SK-N-SH (cell line): ENCODE results near the gene TSSK6. TPM values are rescaled to one million over a fixed set of nuclear protein-coding genes. Genes with fewer than 3 reads are reported as not detected.

Experiments
- CTCF ChIA-PET: fragments of 300-600, 350-600 bp; formaldehyde crosslinking; extraction: SDS; loops from one replicate; lab custom pipeline; 2021; lab: Yijun Ruan, JAX
- POLR2A ChIA-PET: fragments of 350-600 bp; sonication (Branson Sonifier 250); formaldehyde crosslinking; extraction: SDS; loops from one replicate; lab custom pipeline; 2020; ENCODE audit warnings: antibody characterized with exemption, inconsistent platforms; lab: Yijun Ruan, JAX
- DNase-seq: peaks from one replicate; pipeline ENCODE4 v3.0.0; 2012
- H2AFZ ChIP-seq: fragments of 200-600 bp; sonication (generic); 2 replicates; pipeline ENCODE4 v1.8.1; 2016; ENCODE audit warnings: antibody characterized with exemption, mild to moderate bottlenecking, low read depth
- H3F3A ChIP-seq: fragments of 200-600 bp; sonication (generic); replicated peaks from 2 replicates; pipeline ENCODE3; 2016; ENCODE audit warnings: antibody characterized with exemption, mild to moderate bottlenecking; ENCODE audit not compliant: insufficient read depth
- H3K27ac ChIP-seq, 2 experiments: fragments of 200-500 bp in 1 of 2; fragments of 200-600 bp in 1 of 2; sonication (Bioruptor generic) in 1 of 2; sonication (generic), shearing (Covaris generic) in 1 of 2; 2 replicates each; pipeline versions ENCODE4 v1.5.1 to v1.6.1; 2014 to 2016; ENCODE audit warnings: low read depth in 2 of 2, inconsistent platforms in 1 of 2, low read length in 1 of 2, mild to moderate bottlenecking in 1 of 2, mixed read lengths in 1 of 2
- H3K27me3 ChIP-seq: fragments of 200-600 bp; sonication (generic), shearing (Covaris generic); 2 replicates; pipeline ENCODE4 v1.6.1; 2016; ENCODE audit warnings: mixed run types; ENCODE audit not compliant: insufficient read depth
- H3K36me3 ChIP-seq, 2 experiments: fragments of 200-500 bp in 1 of 2; fragments of 200-600 bp in 1 of 2; sonication (Bioruptor generic) in 1 of 2; sonication (generic) in 1 of 2; replicated peaks in 1 of 2; 2 replicates each; pipeline versions ENCODE3 to v1.5.1; 2014 to 2016; ENCODE audit warnings: low read length in 1 of 2, mild to moderate bottlenecking in 1 of 2; ENCODE audit not compliant: insufficient read depth in 2 of 2, control insufficient read depth in 1 of 2
- H3K4me1 ChIP-seq, 2 experiments: fragments of 200-500 bp in 1 of 2; fragments of 200-600 bp in 1 of 2; sonication (Bioruptor generic) in 1 of 2; sonication (generic), shearing (Covaris generic) in 1 of 2; 2 replicates each; pipeline versions ENCODE4 v1.5.1 to v1.6.1; 2014 to 2016; ENCODE audit warnings: low read depth in 1 of 2, low read length in 1 of 2, mixed run types in 1 of 2; ENCODE audit not compliant: insufficient read depth in 2 of 2, control insufficient read depth in 1 of 2
- H3K4me2 ChIP-seq: fragments of 200-600 bp; sonication (generic), shearing (Covaris generic); 2 replicates; pipeline ENCODE4 v1.6.1; 2017; ENCODE audit warnings: mixed run types
- H3K4me3 ChIP-seq, 2 experiments: fragments of 200-500 bp in 1 of 2; fragments of 200-600 bp in 1 of 2; sonication (Bioruptor generic) in 1 of 2; sonication (generic), shearing (Covaris generic) in 1 of 2; 2 replicates each; pipeline versions ENCODE4 v1.5.1 to v1.8.1; 2014 to 2016; ENCODE audit warnings: low read depth in 2 of 2, inconsistent platforms in 1 of 2, low read length in 1 of 2, mild to moderate bottlenecking in 1 of 2, mixed read lengths in 1 of 2, moderate library complexity in 1 of 2
- H3K79me2 ChIP-seq: fragments of 200-600 bp; sonication (generic); 2 replicates; pipeline ENCODE4 v1.8.1; 2017; ENCODE audit warnings: mild to moderate bottlenecking; ENCODE audit not compliant: insufficient read depth
- H3K9ac ChIP-seq: fragments of 200-600 bp; sonication (generic); 2 replicates; pipeline ENCODE4 v1.6.1; 2017; ENCODE audit warnings: mixed run types
- H3K9me2 ChIP-seq: fragments of 200-600 bp; sonication (generic); 2 replicates; pipeline ENCODE4 v1.6.1; 2017; ENCODE audit warnings: mixed run types
- H3K9me3 ChIP-seq: fragments of 200-600 bp; sonication (generic); 2 replicates; pipeline ENCODE4 v1.6.1; 2017; ENCODE audit warnings: mixed run types, mild to moderate bottlenecking, moderate library complexity
- H4K20me1 ChIP-seq: fragments of 200-600 bp; sonication (generic); 2 replicates; pipeline ENCODE4 v1.6.1; 2017; ENCODE audit warnings: mild to moderate bottlenecking, mixed run types; ENCODE audit not compliant: insufficient read depth
- EP300 ChIP-seq, 2 experiments: IDR thresholded peaks; 2 replicates each; pipeline versions ENCODE4 v1.4.0 to v1.6.1; 2012; ENCODE audit warnings: borderline replicate concordance in 1 of 2, low read depth in 1 of 2, low read length in 1 of 2
- EZH2phosphoT487 ChIP-seq: fragments of 200-600 bp; sonication (generic); IDR thresholded peaks from 2 replicates; pipeline ENCODE4 v1.6.1; 2017; ENCODE audit warnings: low read depth, mixed run types, mild to moderate bottlenecking, antibody characterized with exemption, moderate library complexity, borderline replicate concordance
- FOSL2 ChIP-seq: IDR thresholded peaks from 2 replicates; pipeline ENCODE4 v1.4.0; 2012; ENCODE audit warnings: low read depth, mild to moderate bottlenecking, moderate library complexity, borderline replicate concordance
- JUND ChIP-seq: IDR thresholded peaks from 2 replicates; pipeline ENCODE4 v1.4.0; 2012
- RAD21 ChIP-seq: IDR thresholded peaks from 2 replicates; pipeline ENCODE4 v1.6.1; 2012; ENCODE audit warnings: mild to moderate bottlenecking, low read length
- REST ChIP-seq: IDR thresholded peaks from 2 replicates; pipeline ENCODE4 v1.6.1; 2012; ENCODE audit warnings: mild to moderate bottlenecking, low read depth, low read length, moderate library complexity
- SIN3A ChIP-seq: IDR thresholded peaks from 2 replicates; pipeline ENCODE4 v1.6.1; 2012; ENCODE audit warnings: low read depth, mild to moderate bottlenecking, low read length, moderate library complexity, borderline replicate concordance
- SMC3 ChIP-seq: IDR thresholded peaks from 2 replicates; pipeline ENCODE4 v1.6.1; 2012; ENCODE audit warnings: low read depth, low read length, improper control_type of control experiment
- TEAD4 ChIP-seq: IDR thresholded peaks from 2 replicates; pipeline ENCODE4 v1.4.0; 2012; ENCODE audit warnings: mild to moderate bottlenecking, borderline replicate concordance; ENCODE audit not compliant: insufficient read depth
- USF2 ChIP-seq: fragments of 150-350 bp; IDR thresholded peaks from 2 replicates; pipeline ENCODE4 v1.6.1; 2017; ENCODE audit warnings: antibody characterized with exemption, low read length, low read depth, borderline replicate concordance
- ZBTB33 ChIP-seq: IDR thresholded peaks from 2 replicates; pipeline ENCODE4 v1.4.0; 2012; ENCODE audit warnings: low read depth, borderline replicate concordance
- WGBS: methylation state at CpG from one replicate; pipeline ENCODE4 v1.1.6; 2017; ENCODE audit warnings: low lambda C conversion rate; 5-methylcytosine and 5-hydroxymethylcytosine counted together
- polyA plus RNA-seq, 3 experiments: library from polyadenylated mRNA; depleted of rRNA; stranded (reverse); fragments of >200 nt; gene quantifications; 2 replicates each; pipeline ENCODE4 v1.2.3, GENCODE V29; 2012

TSSK6 gene
- polyA plus RNA-seq, 1 of the 3 experiments (the other 2 are of a cell fraction): 3.1 TPM

GRCh38 chr19:19543640-19544039 is 28.3 kb upstream of the TSSK6 start:
- no peak overlapping the region for H3K9ac ChIP-seq
- no peak overlapping the region for H3K4me2 ChIP-seq
- no peak for DNase-seq
- H3K9me3 ChIP-seq: no peaks in the 10 kb centered on the region
- CTCF ChIA-PET: interaction anchor here (1.0 to 1.7 kb wide), 3 partner anchors 11 to 100 kb away, joined by 3 to 5 read pairs (median 4); partner anchors contain the start of gene GMIP
- 86% methylated on average over 7 of the region's 19 CpGs for WGBS
- H3K27ac ChIP-seq: no peak overlapping the region
- no peak overlapping the region for H3K4me3 ChIP-seq
- TF ChIP-seq RAD21 (no peak), TEAD4 (no peak), JUND (no peak), SMC3 (no peak), FOSL2 (no peak), SIN3A (no peak), EP300 (IDR thresholded peaks at IDR 0.05; ENCODE audit: borderline replicate concordance in 1 of 2, low read depth in 1 of 2, low read length in 1 of 2) (no peak), EZH2phosphoT487 (no peak), USF2 (no peak), REST (no peak), ZBTB33 (no peak)
- TF ChIP-seq, all 33 proteins: peak for 0
- H3K79me2 ChIP-seq: no peaks in the 10 kb centered on the region
- no peak overlapping the region for H2AFZ ChIP-seq
- H3K27me3 ChIP-seq: no peaks in the 10 kb centered on the region
- H4K20me1 ChIP-seq: no peaks in the 10 kb centered on the region
- H3K4me1 ChIP-seq: peaks cover 0 to 29% of the 10 kb centered on the region in 2 experiments; a peak in 1 of 4 replicates
- POLR2A ChIA-PET: no interaction called here
- H3F3A ChIP-seq: no peaks in the 10 kb centered on the region
- H3K36me3 ChIP-seq: no peaks in the 10 kb centered on the region
- H3K9me2 ChIP-seq: no peaks in the 10 kb centered on the region
